PC-3 (cell line): ENCODE results near the gene OR14A2. TPM values are rescaled to one million over a fixed set of nuclear protein-coding genes. Genes with fewer than 3 reads are reported as not detected.
A peak's percentile ranks its signal among the peaks of the same experiment; 100 is the strongest.
"Not testable (repeated sequence)": the region's sequence is repeated elsewhere in the genome, so short reads cannot be mapped to it uniquely, and the experiment has no call there.

Experiments
- ATAC-seq: fragments of 200-7000 bp; cut with Tn5 transposase; 2 replicates; pipeline ENCODE4 v1.9.1; 2020; ENCODE audit warnings: mild to moderate bottlenecking, moderate library complexity
- BruUV-seq: library from RNA; stranded (reverse); fragments of 400-500 nt; replicated peaks from 2 replicates; lab custom pipeline; 2021; lab: Mats Ljungman, UMichigan
- CTCF ChIA-PET: fragments of 300-600 bp; sonication (Branson Sonifier 250); formaldehyde crosslinking; loops from one replicate; lab custom pipeline; 2022; ENCODE audit warnings: antibody characterized with exemption; lab: Charles Lee
- POLR2A ChIA-PET: fragments of 300-600 bp; sonication (Branson Sonifier 250); formaldehyde crosslinking; loops from one replicate; lab custom pipeline; 2022; ENCODE audit warnings: antibody characterized with exemption; ENCODE audit not compliant: unreplicated experiment; lab: Charles Lee
- DNase-seq: peaks from one replicate; pipeline ENCODE4 v3.0.0-alpha.2; 2015
- H2AFZ ChIP-seq: fragments of 300-600 bp; sonication (generic); 2 replicates; pipeline ENCODE4 v1.6.0; 2016; ENCODE audit warnings: antibody characterized with exemption, low read length
- H3F3A ChIP-seq: fragments of 300-600 bp; sonication (generic); one replicate; pipeline ENCODE4 v1.6.0; 2017; ENCODE audit warnings: antibody characterized with exemption, low read length, control low read depth, mild to moderate bottlenecking; ENCODE audit not compliant: unreplicated experiment
- H3K27ac ChIP-seq: fragments of 300-600 bp; sonication (generic); 2 replicates; pipeline ENCODE4 v1.5.1; 2016; ENCODE audit warnings: mild to moderate bottlenecking, low read length
- H3K27me3 ChIP-seq: fragments of 300-600 bp; sonication (generic); 2 replicates; pipeline ENCODE4 v1.6.1; 2016; ENCODE audit warnings: low read length, mixed read lengths
- H3K36me3 ChIP-seq: fragments of 300-600 bp; sonication (generic); 2 replicates; pipeline ENCODE4 v1.6.1; 2016; ENCODE audit warnings: low read depth, mixed run types, low read length, mixed read lengths
- H3K4me1 ChIP-seq: fragments of 300-600 bp; sonication (generic); 2 replicates; pipeline ENCODE4 v1.5.1; 2016; ENCODE audit warnings: low read length; ENCODE audit not compliant: insufficient read depth
- H3K4me2 ChIP-seq: fragments of 300-600 bp; sonication (generic); 2 replicates; pipeline ENCODE4 v1.6.0; 2016; ENCODE audit warnings: low read length
- H3K4me3 ChIP-seq: fragments of 300-600 bp; sonication (generic); 2 replicates; pipeline ENCODE4 v1.5.1; 2016; ENCODE audit warnings: mild to moderate bottlenecking, low read length, mixed read lengths
- H3K79me2 ChIP-seq: fragments of 300-600 bp; sonication (generic); 2 replicates; pipeline ENCODE4 v1.6.1; 2017; ENCODE audit warnings: low read length, mixed read lengths
- H3K9ac ChIP-seq: fragments of 300-600 bp; sonication (generic); 2 replicates; pipeline ENCODE4 v1.6.0; 2016; ENCODE audit warnings: mild to moderate bottlenecking, low read length
- H3K9me2 ChIP-seq: fragments of 300-600 bp; sonication (generic); replicated peaks from 2 replicates; pipeline ENCODE4 v1.6.1; 2016; ENCODE audit warnings: mixed run types, low read length, mixed read lengths
- H3K9me3 ChIP-seq: fragments of 300-600 bp; sonication (generic); 2 replicates; pipeline ENCODE4 v1.6.1; 2016; ENCODE audit warnings: low read length, mixed read lengths
- H4K20me1 ChIP-seq: fragments of 300-600 bp; sonication (generic); 2 replicates; pipeline ENCODE4 v1.6.1; 2016; ENCODE audit warnings: low read length, mixed read lengths
- EZH2 ChIP-seq: fragments of 300-600 bp; sonication (generic); IDR thresholded peaks from one replicate; pipeline ENCODE4 v1.6.1; 2017; ENCODE audit warnings: antibody characterized with exemption, mild to moderate bottlenecking, low read length; ENCODE audit not compliant: unreplicated experiment
- EZH2phosphoT487 ChIP-seq: fragments of 300-600 bp; sonication (generic); IDR thresholded peaks from 2 replicates; pipeline ENCODE4 v1.6.1; 2018; ENCODE audit warnings: mild to moderate bottlenecking, antibody characterized with exemption, low read length, borderline replicate concordance
- intact Hi-C: fragments of 100-400 bp; cut with micrococcal nuclease; formaldehyde crosslinking; loops from 2 replicates; pipeline ENCODE4 v1.9.0; 2023
- total RNA-seq: library from RNA; depleted of rRNA; stranded (reverse); fragments of >200 nt; gene quantifications from 2 replicates; pipeline ENCODE4 v1.2.3, GENCODE V29; 2014
- TF ChIP-seq, protein P1 (sequence below): fragments of 300-600 bp; sonication (generic); conservative IDR thresholded peaks from 2 replicates; pipeline ENCODE4 v1.5.1; 2017; ENCODE audit warnings: antibody characterized with exemption, low read depth, mild to moderate bottlenecking, low read length

OR14A2 gene
- total RNA-seq, 1 experiment from 2014 or later: not detected

GRCh38 chr1:247769603-247770002 lies 21.7 kb upstream of the OR14A2 start:
- no peak for DNase-seq
- TF ChIP-seq, protein P1, sequence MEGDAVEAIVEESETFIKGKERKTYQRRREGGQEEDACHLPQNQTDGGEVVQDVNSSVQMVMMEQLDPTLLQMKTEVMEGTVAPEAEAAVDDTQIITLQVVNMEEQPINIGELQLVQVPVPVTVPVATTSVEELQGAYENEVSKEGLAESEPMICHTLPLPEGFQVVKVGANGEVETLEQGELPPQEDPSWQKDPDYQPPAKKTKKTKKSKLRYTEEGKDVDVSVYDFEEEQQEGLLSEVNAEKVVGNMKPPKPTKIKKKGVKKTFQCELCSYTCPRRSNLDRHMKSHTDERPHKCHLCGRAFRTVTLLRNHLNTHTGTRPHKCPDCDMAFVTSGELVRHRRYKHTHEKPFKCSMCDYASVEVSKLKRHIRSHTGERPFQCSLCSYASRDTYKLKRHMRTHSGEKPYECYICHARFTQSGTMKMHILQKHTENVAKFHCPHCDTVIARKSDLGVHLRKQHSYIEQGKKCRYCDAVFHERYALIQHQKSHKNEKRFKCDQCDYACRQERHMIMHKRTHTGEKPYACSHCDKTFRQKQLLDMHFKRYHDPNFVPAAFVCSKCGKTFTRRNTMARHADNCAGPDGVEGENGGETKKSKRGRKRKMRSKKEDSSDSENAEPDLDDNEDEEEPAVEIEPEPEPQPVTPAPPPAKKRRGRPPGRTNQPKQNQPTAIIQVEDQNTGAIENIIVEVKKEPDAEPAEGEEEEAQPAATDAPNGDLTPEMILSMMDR: no peak
- TF ChIP-seq EZH2phosphoT487: no peak
- no peak for TF ChIP-seq EZH2
- CTCF ChIA-PET: no interaction called here
- Histone ChIP-seq H3K9me2 (no peaks in the 10 kb centered on the region), H2AFZ (no peak overlapping the region), H3K27ac (no peak overlapping the region), H4K20me1 (no peaks in the 10 kb centered on the region), H3K79me2 (no peaks in the 10 kb centered on the region), H3K4me1 (no peaks in the 10 kb centered on the region), H3K9me3 (no peaks in the 10 kb centered on the region), H3K27me3 (0 out of 2 replicates have a peak, but pooled peaks cover 4% of the 10 kb centered on the region), H3K4me3 (no peak overlapping the region), H3K36me3 (no peaks in the 10 kb centered on the region), H3F3A (no peaks in the 10 kb centered on the region), H3K4me2 (no peak overlapping the region), H3K9ac (no peak overlapping the region)
- POLR2A ChIA-PET: no interaction called here
- intact Hi-C loops: no loop called here
- ATAC-seq: no peak
- no TSS peak for BruUV-seq

GRCh38 chr1:247760456-247760855 lies 12.5 kb upstream of the OR14A2 start, which contains the start of gene OR1C1:
TSS of gene OR1C1 (minus strand) at chr1:247760556. CDS start at chr1:247758406, 2,150 bp downstream.
- Histone ChIP-seq H3K27me3 (no peaks in the 10 kb centered on the region), H3K27ac (no peak within 1 kb of the TSS), H3K9me3 (no peaks in the 10 kb centered on the region), H3K9ac (no peak within 1 kb of the TSS), H2AFZ (no peak within 1 kb of the TSS), H3K9me2 (no peaks in the 10 kb centered on the region), H3K36me3 (no peaks in the 10 kb centered on the region), H4K20me1 (no peaks in the 10 kb centered on the region), H3K79me2 (no peaks in the 10 kb centered on the region), H3K4me3 (no peak within 1 kb of the TSS), H3K4me1 (no peaks in the 10 kb centered on the region), H3F3A (no peaks in the 10 kb centered on the region), H3K4me2 (no peak within 1 kb of the TSS)
- TF ChIP-seq EZH2phosphoT487 (no peak), EZH2 (no peak)
- TF ChIP-seq, protein P1: no peak
- ATAC-seq: no peak
- POLR2A ChIA-PET: no interaction called here
- no TSS peak for BruUV-seq
- intact Hi-C loops: no loop called here
- CTCF ChIA-PET: no interaction called here
- no peak for DNase-seq

GRCh38 chr1:247754311-247754710 lies 6.4 kb upstream of the OR14A2 start:
- H2AFZ ChIP-seq, CTCF ChIA-PET, H3K36me3 ChIP-seq, H3K4me3 ChIP-seq, H3K4me2 ChIP-seq, H3K27ac ChIP-seq, H3K9me2 ChIP-seq, H3F3A ChIP-seq, H3K9ac ChIP-seq, H3K4me1 ChIP-seq, H3K27me3 ChIP-seq, H3K9me3 ChIP-seq, BruUV-seq, H3K79me2 ChIP-seq, H4K20me1 ChIP-seq, POLR2A ChIA-PET, intact Hi-C loops: not testable (repeated sequence)
- peak; percentile 85 for DNase-seq
- peak; percentile 91 for ATAC-seq
